Stromal cell of bone marrow (primary cell): Measurements from ENCODE around the gene GPR135.
A peak's percentile ranks its signal among the peaks of the same experiment; 100 is the strongest.
"Not testable (repeated sequence)": the region's sequence is repeated elsewhere in the genome, so short reads cannot be mapped to it uniquely, and the experiment has no call there.

Experiments used
- DNase-seq: peaks from one replicate; pipeline ENCODE4 v3.0.0-alpha.2; 2012; ENCODE audit warnings: low read depth

GPR135 gene

GRCh38 chr14:59475709-59476108 lies 10.5 kb upstream of the GPR135 start:
- DNase-seq, result no peak

DNA sequence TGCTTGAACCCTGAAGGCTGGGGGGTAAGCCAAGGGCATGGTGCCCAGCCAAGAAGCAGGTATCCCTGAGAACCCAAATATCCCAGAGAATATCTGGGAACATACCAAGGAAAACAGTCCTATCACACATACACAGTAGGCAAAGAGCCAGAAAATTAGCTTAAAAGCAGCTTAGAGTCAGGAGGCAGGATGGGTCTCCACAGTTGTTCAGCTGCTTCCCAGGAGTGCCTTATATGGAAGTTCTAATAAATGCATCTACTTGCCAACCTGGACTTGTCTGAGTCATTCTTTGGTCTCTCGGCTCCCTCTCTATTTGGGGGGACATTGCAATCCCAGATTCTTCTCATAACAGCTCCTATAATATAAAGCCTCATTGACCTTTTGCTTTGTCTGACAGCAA lies 9.0 kb upstream of the GPR135 start:
- no peak for DNase-seq

GRCh38 chr14:59464486-59465315 lies 479 bp downstream of the GPR135 start:
- no peak for DNase-seq

- DNase-seq, result no peak
Observed at GRCh38 chr14:59463787-59464485, 1.2 kb downstream of the GPR135 start.

- DNase-seq, result no peak
Observed at GRCh38 chr14:59461891-59462290, 3.3 kb downstream of the GPR135 start.

DNA sequence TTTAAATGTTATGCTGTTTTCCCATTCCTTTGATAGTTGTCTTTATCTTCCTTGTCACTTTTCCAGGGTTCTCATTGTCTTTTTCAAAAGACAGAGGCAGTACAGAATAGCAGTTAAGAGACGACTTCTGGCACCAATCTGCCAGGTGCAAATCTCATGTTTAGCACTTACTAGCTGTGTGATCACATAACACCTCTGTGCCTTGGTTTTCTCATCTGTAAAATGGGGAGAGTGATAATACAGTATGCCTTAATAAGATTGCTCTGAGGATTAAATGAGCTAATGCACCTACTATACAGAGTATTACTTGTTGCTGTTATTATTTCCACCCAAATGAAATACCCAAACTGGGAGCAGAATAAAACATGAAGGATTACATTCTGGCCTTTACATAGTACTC lies 4.8 kb downstream of the GPR135 start:
- no peak for DNase-seq

DNA sequence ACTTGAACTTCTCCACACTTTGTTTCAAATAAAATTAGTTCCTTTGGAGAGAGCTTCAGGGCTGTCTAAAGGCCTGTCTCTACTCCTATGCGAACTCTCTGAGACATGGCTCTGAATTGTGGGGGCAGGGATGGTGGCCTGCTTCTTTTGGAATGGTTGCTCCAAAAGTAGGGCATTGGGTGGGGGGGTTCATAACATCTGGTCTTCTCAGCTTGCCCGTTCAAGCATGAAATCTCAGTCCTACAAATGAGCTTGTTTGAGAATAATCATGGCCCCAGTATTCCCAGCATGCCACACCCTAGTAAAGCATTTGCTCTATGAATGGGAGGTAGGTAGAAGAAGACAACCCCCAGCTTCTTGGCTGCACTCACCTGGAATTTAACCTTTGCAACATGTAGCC lies 6.7 kb downstream of the GPR135 start:
- DNase-seq, result no peak

DNA sequence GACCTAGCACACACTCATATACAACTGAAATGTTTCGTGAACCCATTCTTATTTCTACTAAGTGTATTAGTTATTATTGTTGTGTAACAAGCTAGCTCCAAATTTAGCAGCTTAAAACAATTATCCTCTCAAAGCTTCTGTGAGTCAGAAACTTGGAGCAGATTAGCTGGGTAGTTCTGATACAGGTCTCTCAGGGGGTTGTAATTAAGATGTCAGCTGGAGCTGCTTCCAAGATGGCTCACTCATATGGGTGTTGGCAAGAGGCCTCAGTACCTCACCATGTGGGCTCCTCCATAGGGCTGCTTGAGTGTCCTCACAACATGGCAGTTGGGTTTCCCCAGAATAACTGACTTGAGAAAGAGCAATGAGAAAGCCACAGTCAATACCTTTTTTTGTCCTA lies 9.8 kb downstream of the GPR135 start:
- peak; percentile 58 for DNase-seq

DNA sequence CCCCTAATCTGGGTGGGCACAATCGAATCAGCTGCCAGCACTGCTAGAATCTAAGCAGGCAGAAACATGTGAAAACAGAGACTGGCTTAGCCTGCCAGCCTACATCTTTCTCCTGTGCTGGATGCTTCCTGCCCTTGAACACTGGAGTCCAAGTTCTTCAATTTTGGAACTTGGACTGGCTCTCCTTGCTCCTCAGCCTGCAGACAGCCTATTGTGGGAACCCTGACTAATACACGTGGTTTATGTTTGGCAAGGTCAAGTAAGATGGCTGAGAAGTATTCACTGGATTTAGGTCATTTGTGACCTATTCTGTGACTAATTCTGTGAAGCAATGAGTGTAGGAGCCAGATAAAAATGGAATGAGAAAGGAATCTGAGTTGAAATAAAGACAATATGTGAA lies 11.0 kb downstream of the GPR135 start:
- peak; percentile 94 for DNase-seq

GRCh38 chr14:59451849-59452248 lies 13.3 kb downstream of the GPR135 start:
- DNase-seq, result no peak

- no peak for DNase-seq
Observed at GRCh38 chr14:59450716-59451115, 14.5 kb downstream of the GPR135 start.

- DNase-seq, result not testable (repeated sequence)
Observed at GRCh38 chr14:59448673-59449072, 16.5 kb downstream of the GPR135 start.

DNA sequence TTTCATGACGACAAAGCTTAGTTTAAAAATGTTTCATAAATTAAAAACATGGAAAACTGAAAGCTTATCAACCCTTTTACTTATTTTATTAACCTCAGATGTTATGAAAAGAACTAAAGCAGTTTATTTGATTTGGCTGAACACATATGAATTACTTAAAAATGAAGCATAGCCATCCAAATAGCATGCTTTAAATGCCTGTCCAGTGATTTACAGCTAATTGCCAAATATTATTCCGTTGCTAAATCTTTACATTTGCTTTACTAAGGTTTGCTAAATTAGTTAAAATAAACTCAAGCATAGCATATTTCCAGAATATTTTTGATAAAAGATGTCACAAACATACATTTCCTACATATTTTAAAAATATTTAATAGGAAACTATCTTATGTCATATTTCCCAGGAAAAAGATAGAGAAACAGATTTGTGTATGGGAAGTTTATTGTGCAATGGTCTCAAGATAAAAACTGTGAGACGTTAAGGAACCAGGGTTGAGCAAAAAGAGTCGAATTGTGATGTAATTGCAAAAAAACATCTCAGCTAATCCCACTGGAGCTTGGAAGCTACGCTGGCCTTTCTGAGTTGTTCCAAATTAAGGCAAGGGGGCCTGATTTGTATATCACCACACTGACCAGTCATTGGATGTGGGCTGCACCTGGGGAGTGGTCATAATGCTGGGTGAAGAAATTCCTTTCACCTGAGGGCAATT lies 25.8 kb downstream of the GPR135 start:
- DNase-seq, result peak; percentile 22

GRCh38 chr14:59438195-59438647 lies 27.0 kb downstream of the GPR135 start:
- no peak for DNase-seq

GRCh38 chr14:59435987-59436386 lies 29.2 kb downstream of the GPR135 start:
- DNase-seq, result no peak

DNA sequence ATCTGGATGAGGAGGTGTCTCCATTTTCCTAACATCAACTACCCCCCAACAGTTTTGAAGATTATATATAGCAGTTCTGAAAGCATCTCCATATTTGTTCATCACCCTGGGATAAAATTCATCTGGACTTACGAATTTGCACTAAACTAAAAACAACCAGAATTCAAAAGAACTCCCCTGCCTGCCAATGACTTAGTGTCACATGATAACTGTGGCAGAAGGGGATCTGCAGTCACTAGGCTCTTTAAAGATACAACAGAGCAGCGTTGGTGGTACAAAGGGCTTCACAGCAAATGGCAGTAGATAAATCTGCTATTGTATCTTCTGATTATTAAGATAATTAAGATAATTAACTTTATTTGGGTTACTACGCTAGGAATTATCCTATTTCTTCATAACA lies 30.1 kb downstream of the GPR135 start:
- DNase-seq, result no peak

- DNase-seq, result no peak
Observed at GRCh38 chr14:59429790-59430189, 35.4 kb downstream of the GPR135 start.

- no peak for DNase-seq
Observed at GRCh38 chr14:59428581-59429012, 36.6 kb downstream of the GPR135 start.

- DNase-seq, result no peak
Observed at GRCh38 chr14:59427653-59428580, 37.3 kb downstream of the GPR135 start.

DNA sequence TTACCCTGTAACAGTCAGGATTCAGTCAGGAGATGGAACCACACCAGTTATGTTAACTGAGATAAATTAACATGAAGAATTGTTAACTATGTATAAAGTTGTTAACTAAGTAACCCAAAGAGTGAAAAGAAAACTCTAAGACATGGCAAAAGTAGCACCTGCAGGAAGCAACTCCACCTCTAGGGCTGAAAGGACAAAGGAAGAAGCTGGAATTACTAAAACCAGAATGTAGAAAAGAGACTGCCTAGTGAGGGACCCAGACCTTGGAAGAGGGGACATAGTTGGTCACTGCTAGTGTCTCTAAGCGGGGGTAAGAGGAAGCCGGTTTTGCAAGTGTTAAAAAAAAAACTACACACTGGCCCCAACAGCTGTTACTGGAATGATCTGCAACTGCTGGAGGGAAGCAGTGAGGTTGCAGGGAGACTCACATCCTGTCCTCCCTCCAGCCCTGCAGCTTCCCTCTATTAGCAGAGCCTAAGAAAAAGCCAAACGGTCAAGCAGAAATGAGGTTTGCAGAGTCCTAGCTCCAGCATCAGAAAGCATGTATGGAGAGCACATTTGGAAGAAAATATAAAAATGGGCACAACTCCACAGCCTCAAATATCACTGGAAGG lies 39.8 kb downstream of the GPR135 start:
- no peak for DNase-seq
